ENCODE data around the gene NAA30.
A peak's percentile ranks its signal among the peaks of the same experiment; 100 is the strongest.
"Not testable (repeated sequence)": the region's sequence is repeated elsewhere in the genome, so short reads cannot be mapped to it uniquely, and the experiment has no call there.

The NAA30 gene

DNA sequence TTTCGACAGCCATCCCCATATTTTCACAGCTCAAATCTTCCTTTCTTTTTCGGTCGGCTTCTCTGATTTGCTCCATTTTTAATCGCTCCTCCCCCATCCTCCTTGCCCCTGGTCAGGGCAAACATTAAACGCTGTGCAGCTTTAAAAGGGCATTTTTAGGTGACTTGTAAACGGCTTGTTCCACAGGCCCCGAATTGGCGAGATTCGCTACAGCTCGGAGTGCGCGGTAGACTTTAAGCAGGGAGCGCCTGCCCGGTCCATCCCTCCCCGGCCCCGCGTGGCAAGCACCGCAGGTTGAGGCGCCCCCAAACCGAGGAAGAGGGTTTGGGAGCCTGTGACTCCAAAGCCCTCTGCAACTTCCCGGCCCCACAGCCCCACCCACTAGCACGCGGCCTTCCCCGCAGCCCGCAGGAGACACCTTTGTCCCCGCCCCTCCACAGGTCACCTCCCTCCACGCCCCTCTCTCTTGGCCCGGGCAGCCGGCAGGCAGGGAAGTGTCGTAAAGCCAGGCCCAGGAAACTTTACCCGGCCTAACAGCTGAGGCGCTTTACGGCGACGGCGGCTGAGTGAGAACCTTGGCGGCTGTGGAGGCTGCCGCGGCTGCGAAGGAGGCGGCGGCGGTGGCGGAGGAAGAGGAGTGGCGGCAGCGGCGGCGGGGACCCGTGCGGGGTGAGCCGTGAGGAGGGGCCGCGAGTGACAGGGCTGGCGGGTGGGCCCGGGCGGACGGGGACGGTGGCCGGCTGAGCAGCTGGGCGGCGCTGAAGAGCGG, at the start of gene NAA30:
NAA30 (plus strand) TSS at position 550 of the 769 bp plus-strand sequence. CDS start 372 bp downstream, outside the sequence.
- DNase-seq (ENCODE audit: low spot score), result peak; percentile 81

- not testable (repeated sequence) for DNase-seq (ENCODE audit: low spot score)
Measured at GRCh38 chr14:57343545-57344297, 46.7 kb upstream of the NAA30 start.

GRCh38 chr14:57345106-57345505, 45.3 kb upstream of the NAA30 start:
- DNase-seq (ENCODE audit: low spot score), result no peak

GRCh38 chr14:57346741-57347140, 43.6 kb upstream of the NAA30 start:
- DNase-seq (ENCODE audit: low spot score), result no peak

- DNase-seq (ENCODE audit: low spot score), result no peak
Measured at GRCh38 chr14:57352396-57353170, 37.8 kb upstream of the NAA30 start.

GRCh38 chr14:57355081-57355800, 35.1 kb upstream of the NAA30 start:
- DNase-seq (ENCODE audit: low spot score), result no peak

GRCh38 chr14:57362361-57362760, 28.0 kb upstream of the NAA30 start:
- no peak for DNase-seq (ENCODE audit: low spot score)

DNA sequence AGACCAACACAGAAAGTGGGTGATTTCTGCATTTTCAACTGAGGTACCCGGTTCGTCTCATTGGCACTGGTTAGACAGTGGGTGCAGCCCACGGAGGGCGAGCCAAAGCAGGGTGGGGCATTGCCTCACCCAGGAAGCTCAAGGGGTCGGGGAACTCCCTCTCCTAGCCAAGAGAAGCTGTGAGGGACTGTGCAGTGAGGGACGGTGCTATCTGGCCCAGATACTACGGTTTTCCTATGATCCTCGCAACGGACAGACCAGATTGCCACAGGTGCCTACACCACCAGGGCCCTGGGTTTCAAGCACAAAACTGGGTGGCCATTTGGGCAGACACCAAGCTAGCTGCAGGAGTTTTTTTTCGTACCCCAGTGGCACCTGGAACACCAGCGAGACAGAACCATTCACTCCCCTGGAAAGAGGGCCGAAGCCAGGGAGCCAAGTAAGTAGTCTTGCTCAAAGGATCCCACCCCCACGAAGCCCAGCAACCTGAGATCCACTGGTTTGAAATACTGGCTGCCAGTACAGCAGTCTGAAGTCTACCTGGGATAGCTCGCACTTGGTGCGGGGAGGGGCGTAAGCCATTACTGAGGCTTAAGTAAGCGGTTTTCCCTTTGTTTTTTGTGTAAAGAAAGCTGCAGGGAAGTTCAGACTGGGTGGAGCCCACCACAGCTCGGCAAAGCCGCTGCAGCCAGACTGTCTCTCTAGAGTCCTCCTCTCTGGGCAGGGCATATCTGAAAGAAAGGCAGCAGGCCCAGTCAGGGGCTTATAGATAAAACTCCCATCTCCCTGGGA, 25.5 kb upstream of the NAA30 start:
- no peak for DNase-seq (ENCODE audit: low spot score)

GRCh38 chr14:57370187-57370586, 20.2 kb upstream of the NAA30 start:
- DNase-seq (ENCODE audit: low spot score), result not testable (repeated sequence)

DNA sequence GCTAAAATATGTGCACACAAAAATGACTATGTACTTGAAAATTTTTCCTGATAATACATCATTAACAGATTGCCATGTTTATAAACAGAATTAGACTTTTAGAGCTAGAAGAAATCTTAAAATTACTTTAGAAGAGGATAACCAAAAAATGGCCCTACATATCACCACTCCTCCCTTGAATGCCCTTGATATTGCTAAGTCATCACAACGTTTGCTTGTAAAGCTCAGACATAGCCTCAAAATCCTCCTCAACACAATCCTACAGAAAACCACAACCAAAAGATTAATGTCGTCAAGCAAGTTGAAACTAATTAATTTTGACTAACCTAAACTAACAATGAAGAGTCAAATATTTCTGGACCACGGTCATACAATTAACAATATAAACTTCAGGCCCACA, 19.4 kb upstream of the NAA30 start:
- DNase-seq (ENCODE audit: low spot score), result no peak

- DNase-seq (ENCODE audit: low spot score), result no peak
Measured at GRCh38 chr14:57375156-57375555, 15.2 kb upstream of the NAA30 start.

GRCh38 chr14:57378661-57379060, 11.7 kb upstream of the NAA30 start:
- DNase-seq (ENCODE audit: low spot score), result no peak

DNA sequence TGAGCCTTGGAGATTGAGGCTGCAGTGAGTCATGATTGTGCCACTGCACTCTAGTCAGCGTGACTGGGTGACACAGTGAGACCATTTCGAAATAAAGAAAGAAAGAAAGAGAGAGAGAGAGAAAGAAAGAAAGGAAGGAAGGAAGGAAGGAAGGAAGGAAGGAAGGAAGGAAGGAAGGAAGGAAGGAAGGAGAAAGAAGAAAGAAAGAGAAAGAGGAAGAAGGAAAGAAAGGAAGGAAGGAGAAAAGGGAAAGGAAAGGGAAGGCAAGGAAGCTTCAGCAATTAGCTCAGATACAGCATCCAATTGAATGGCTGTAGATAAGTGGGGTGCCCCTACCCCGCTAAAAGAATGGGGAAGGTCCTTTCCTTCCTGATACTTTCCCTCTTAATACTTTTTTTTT, 9.5 kb upstream of the NAA30 start:
- DNase-seq (ENCODE audit: low spot score), result no peak

GRCh38 chr14:57382283-57382682, 8.1 kb upstream of the NAA30 start:
- DNase-seq (ENCODE audit: low spot score), result no peak

DNA sequence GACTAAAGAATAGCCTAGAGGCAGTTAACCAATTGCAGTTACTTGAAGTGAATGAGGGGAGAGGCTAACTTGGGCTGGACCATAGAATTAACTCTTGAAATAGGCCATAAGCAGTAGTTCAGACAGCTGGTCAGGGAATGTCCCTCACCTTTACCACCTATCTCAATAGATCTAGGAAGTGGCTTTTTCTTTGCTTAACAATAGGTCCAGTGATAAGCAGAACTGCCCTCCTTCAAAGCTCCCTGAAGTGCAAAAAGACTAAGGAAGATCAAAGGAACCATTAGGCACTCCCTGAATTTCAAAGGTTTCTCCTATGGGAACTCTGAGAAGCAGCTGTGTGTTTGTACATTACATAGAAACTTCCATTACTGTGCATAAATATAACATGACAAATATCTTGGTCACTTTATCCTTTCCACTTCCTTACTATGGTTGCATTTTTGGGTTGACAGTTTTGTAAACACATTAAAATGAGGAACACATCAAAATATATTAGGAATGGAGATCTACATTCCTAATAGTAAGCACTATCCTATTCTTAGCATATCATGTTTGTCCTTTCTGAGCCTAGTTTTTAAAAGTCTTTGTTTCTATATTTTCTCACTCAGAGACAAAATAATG, 7.2 kb upstream of the NAA30 start:
- DNase-seq (ENCODE audit: low spot score), result no peak

- no peak for DNase-seq (ENCODE audit: low spot score)
Measured at GRCh38 chr14:57388067-57388466, 2.3 kb upstream of the NAA30 start.

- no peak for DNase-seq (ENCODE audit: low spot score)
Measured at GRCh38 chr14:57389646-57390036, 745 bp upstream of the NAA30 start.

DNA sequence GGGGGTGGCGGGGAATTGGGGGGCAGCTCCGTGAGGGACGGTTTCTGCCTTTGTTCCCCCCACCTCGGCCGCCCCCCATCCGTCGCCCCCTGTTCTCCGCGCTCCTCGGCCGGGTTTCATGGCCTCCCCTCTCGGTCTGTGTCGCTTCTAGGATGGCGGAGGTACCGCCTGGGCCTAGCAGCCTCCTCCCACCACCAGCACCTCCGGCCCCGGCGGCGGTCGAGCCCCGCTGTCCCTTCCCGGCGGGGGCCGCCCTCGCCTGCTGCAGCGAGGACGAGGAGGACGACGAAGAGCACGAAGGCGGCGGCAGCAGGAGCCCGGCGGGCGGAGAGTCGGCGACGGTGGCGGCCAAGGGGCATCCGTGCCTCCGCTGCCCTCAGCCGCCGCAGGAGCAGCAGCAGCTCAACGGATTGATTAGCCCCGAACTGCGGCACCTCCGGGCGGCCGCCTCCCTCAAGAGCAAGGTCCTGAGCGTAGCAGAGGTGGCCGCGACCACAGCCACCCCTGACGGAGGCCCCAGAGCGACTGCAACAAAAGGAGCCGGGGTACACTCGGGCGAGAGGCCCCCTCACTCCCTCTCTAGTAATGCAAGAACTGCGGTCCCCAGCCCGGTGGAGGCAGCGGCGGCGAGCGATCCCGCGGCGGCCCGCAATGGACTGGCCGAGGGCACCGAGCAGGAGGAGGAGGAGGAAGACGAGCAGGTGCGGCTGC, 575 bp downstream of the NAA30 start:
- DNase-seq (ENCODE audit: low spot score), result peak; percentile 14

GRCh38 chr14:57391517-57392195, 1.3 kb downstream of the NAA30 start:
- DNase-seq (ENCODE audit: low spot score), result no peak
